DND-41 (cell line): ENCODE measurements around the gene NSMF.

Experiments used
- ATAC-seq: fragments of 200-7000 bp; cut with Tn5 transposase; 3 replicates; pipeline ENCODE4 v1.9.1; 2021; ENCODE audit warnings: low read depth; ENCODE audit not compliant: insufficient read depth
- DNase-seq: peaks from one replicate; pipeline ENCODE4 v3.0.0-alpha.2; 2020
- H2AFZ ChIP-seq: 2 replicates; pipeline ENCODE4 v1.6.0; 2012; ENCODE audit warnings: low read depth, low read length
- H3K27ac ChIP-seq: 2 replicates; pipeline ENCODE4 v1.5.1; 2012; ENCODE audit warnings: low read length, inconsistent platforms
- H3K27me3 ChIP-seq: fragments of 200-600 bp; sonication (generic); 2 replicates; pipeline ENCODE4 v1.6.0; 2012; ENCODE audit warnings: low read length, mild to moderate bottlenecking, inconsistent platforms; ENCODE audit not compliant: insufficient read depth, poor library complexity
- H3K36me3 ChIP-seq: 2 replicates; pipeline ENCODE4 v1.5.1; 2012; ENCODE audit warnings: low read length, inconsistent platforms; ENCODE audit not compliant: insufficient read depth
- H3K4me1 ChIP-seq: 2 replicates; pipeline ENCODE4 v1.5.1; 2012; ENCODE audit warnings: mild to moderate bottlenecking, low read length; ENCODE audit not compliant: insufficient read depth
- H3K4me2 ChIP-seq: 2 replicates; pipeline ENCODE4 v1.6.0; 2012; ENCODE audit warnings: mild to moderate bottlenecking, moderate library complexity, low read length, inconsistent platforms; ENCODE audit not compliant: insufficient read depth
- H3K4me3 ChIP-seq, 2 experiments: fragments of 200-600 bp in 1 of 2; shearing (Covaris generic) in 1 of 2; 2 replicates each; pipeline ENCODE4 v1.5.1; 2012 to 2016; ENCODE audit warnings: inconsistent platforms in 2 of 2, low read length in 2 of 2, mild to moderate bottlenecking in 2 of 2, low read depth in 1 of 2, moderate library complexity in 1 of 2
- H3K79me2 ChIP-seq: 2 replicates; pipeline ENCODE4 v1.6.0; 2012; ENCODE audit warnings: low read length, inconsistent platforms; ENCODE audit not compliant: insufficient read depth
- H3K9ac ChIP-seq: 2 replicates; pipeline ENCODE4 v1.6.0; 2012; ENCODE audit warnings: low read depth, mild to moderate bottlenecking, inconsistent platforms, low read length, moderate library complexity
- H3K9me3 ChIP-seq: 2 replicates; pipeline ENCODE4 v1.5.1; 2012; ENCODE audit warnings: low read length, moderate library complexity, mild to moderate bottlenecking, inconsistent platforms; ENCODE audit not compliant: insufficient read depth, severe bottlenecking
- H4K20me1 ChIP-seq: 2 replicates; pipeline ENCODE4 v1.6.0; 2012; ENCODE audit warnings: low read length; ENCODE audit not compliant: insufficient read depth
- EZH2 ChIP-seq: IDR thresholded peaks from 3 replicates; pipeline ENCODE4 v1.6.1; 2012; ENCODE audit warnings: borderline replicate concordance, low read depth, mild to moderate bottlenecking, moderate library complexity, low read length, inconsistent platforms; ENCODE audit not compliant: severe bottlenecking
- TF ChIP-seq, protein P1 (sequence below): IDR thresholded peaks from 2 replicates; pipeline ENCODE4 v1.5.1; 2012; ENCODE audit warnings: borderline replicate concordance, low read length, moderate library complexity, mild to moderate bottlenecking; ENCODE audit not compliant: poor library complexity, severe bottlenecking; ENCODE audit errors: extremely low read depth

NSMF gene

DNA sequence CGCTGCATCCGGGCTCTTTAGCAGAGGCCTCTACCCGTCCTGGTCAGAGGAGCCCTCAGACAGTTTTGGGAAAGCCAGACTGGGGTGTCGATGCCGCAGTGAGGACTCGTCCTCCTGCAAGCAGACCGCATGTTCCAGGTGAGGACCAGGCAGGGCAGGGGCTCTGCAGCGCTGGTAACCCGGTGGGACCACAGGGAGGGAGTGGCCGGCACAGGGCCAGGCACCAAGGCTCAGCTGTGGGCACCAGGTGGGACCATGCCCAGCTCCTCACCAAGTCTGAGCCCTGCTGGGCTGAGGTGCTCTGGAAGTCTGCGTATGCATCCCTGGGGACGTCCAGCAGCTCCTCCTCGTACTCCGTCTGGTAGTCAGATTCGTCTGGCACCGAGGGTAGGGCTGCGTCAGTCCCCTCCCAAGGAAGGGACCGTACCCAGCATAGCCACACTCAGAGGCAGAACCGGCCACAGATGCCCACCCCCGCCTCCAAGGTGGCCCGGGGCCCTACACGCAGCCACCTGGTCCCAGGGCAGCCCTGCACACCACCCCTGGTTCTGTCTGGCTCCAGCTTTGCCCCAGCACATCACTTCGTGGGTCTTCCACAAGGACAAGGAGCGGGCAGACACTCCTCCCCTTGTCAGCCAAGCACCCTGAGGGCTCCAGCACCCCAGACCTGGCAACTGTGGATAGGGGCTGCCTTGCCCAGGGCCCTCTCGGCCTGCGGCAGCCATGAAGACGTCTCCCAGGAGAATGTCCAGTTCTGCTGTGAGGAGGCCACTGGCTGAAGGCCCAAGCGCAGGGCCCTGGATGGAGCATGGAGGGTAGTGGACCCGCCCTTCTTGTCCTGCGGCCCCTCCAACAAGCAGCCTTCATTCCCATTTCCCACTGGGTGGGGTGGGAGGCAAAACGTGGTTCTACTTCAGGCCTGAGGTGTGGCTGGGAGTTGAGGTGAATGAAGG lies 1.5 kb upstream of the NSMF start:
- Histone ChIP-seq H3K79me2 (no peaks in the 10 kb centered on the region), H3K27ac (no peak overlapping the region), H3K9ac (no peak overlapping the region), H4K20me1 (peaks cover 48% of the 10 kb centered on the region), H3K27me3 (peaks cover 7% of the 10 kb centered on the region), H3K4me1 (peaks cover 16% of the 10 kb centered on the region), H3K36me3 (no peaks in the 10 kb centered on the region), H3K4me2 (no peak overlapping the region), H3K9me3 (no peaks in the 10 kb centered on the region), H3K4me3 (no peak overlapping the region), H2AFZ (no peak overlapping the region)
- DNase-seq (no peak), ATAC-seq (no peak)
- TF ChIP-seq, protein P1, sequence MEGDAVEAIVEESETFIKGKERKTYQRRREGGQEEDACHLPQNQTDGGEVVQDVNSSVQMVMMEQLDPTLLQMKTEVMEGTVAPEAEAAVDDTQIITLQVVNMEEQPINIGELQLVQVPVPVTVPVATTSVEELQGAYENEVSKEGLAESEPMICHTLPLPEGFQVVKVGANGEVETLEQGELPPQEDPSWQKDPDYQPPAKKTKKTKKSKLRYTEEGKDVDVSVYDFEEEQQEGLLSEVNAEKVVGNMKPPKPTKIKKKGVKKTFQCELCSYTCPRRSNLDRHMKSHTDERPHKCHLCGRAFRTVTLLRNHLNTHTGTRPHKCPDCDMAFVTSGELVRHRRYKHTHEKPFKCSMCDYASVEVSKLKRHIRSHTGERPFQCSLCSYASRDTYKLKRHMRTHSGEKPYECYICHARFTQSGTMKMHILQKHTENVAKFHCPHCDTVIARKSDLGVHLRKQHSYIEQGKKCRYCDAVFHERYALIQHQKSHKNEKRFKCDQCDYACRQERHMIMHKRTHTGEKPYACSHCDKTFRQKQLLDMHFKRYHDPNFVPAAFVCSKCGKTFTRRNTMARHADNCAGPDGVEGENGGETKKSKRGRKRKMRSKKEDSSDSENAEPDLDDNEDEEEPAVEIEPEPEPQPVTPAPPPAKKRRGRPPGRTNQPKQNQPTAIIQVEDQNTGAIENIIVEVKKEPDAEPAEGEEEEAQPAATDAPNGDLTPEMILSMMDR = no peak
- no peak for TF ChIP-seq EZH2

DNA sequence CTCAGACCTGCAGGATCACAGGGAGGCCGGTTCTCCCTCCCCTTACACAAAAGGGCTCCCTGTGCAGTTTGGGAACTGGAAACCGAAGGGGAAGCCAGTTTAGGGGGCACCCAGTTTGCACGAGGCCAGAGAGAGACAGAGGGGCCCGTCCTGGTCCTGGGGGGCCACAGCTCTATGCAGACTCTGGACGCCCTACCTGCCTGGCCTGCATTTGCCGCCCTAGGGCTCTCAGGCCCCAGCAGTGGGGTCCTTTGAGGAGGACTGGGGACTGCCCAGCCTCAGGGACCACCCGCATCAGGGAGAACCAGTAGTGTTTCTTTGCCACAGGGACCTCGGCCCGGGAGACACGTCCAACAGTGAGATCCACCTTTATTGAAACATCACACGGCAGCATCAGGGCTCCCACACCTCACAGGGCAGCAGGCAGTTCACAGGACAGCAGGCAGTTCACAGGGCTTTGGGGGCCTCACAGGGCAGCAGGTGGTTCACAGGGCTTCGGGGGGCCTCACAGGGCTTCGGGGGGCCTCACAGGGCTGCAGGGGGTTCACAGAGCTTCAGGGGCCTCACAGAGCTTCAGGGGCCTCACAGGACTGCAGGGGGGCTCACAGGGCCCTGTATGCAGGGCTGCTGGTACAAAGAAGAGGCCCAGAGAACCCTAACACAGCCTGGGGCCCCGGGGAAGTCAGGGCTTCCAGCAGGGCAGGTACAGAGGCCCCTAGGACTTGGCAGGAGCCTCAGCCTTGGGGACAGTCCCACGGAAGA lies 648 bp upstream of the NSMF start:
- no peak overlapping the region for H3K4me3 ChIP-seq
- H3K27ac ChIP-seq = no peak overlapping the region
- TF ChIP-seq, protein P1 = no peak
- no peak for TF ChIP-seq EZH2
- no peaks in the 10 kb centered on the region for H3K79me2 ChIP-seq
- DNase-seq (no peak), ATAC-seq (no peak)
- H3K4me1 ChIP-seq = peaks cover 16% of the 10 kb centered on the region
- H4K20me1 ChIP-seq = peaks cover 56% of the 10 kb centered on the region
- H3K9me3 ChIP-seq = no peaks in the 10 kb centered on the region
- H3K9ac ChIP-seq = no peak overlapping the region
- H3K36me3 ChIP-seq = no peaks in the 10 kb centered on the region
- peaks cover 7% of the 10 kb centered on the region for H3K27me3 ChIP-seq
- no peak overlapping the region for H2AFZ ChIP-seq
- no peak overlapping the region for H3K4me2 ChIP-seq

DNA sequence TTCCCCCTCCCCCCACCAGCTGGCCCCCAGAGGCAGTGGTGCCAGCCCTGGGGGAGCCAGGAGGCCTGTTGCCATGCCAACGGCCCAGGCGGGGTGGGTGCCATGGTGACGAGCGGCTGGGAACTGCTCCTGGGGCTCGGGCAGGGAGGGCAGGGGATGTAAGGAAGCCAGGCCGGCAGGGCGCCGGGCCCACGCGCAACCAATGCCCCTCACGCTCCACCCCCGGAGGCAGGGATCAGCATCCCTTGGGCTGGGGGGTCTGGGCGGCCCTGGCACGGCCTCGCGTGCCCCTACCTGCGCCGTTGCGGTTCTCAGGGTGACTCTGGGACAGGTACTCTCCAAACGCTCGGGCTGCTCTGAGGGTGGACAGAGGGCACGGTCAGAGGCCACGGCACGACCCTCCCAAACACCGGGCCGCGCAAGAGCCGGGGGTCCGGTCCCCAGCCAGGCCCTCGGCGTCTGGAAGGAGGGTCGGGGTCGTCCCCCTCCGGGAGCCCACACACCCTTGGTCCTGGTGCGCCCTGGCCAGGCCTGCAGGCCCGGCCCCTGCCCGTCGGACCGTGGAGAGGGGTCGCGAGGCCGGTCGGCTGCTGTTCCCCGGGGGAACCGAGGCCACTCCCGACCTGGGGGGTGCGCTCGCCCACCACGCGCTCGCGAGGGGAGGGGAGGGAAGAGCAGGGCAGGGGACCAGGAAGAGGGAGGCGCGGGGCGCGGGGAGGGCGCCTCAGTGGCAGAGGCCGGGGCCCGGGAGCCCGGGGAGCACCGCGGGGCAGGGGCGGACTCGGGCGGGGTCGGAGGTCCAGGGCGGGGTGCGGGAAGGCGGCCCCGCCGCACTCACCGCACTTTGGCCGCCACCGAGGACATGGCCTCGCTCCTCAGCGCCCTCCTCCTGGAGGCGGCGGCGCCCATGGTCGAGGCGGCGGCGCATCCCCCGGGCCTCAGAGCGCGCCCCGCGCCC lies 661 bp downstream of the NSMF start:
- Histone ChIP-seq H3K4me1 (peaks cover 16% of the 10 kb centered on the region), H3K4me3 (no peak overlapping the region)

More for the DNA sequence above, 661 bp downstream of the NSMF start:
- Histone ChIP-seq H3K36me3 (no peaks in the 10 kb centered on the region), H4K20me1 (peaks cover 56% of the 10 kb centered on the region), H3K9me3 (no peaks in the 10 kb centered on the region), H3K27ac (no peak overlapping the region), H2AFZ (no peak overlapping the region), H3K79me2 (no peaks in the 10 kb centered on the region), H3K27me3 (peaks cover 7% of the 10 kb centered on the region), H3K4me2 (no peak overlapping the region), H3K9ac (no peak overlapping the region)
- TF ChIP-seq EZH2 = no peak
- TF ChIP-seq, protein P1 = no peak
- ATAC-seq (no peak), DNase-seq (no peak)
